OCI-LY3 (cell line): Measurements from ENCODE around the gene SNRPB.

ENCODE experiments used
- EZH2phosphoT487 ChIP-seq: fragments of 200-600 bp; shearing (Covaris generic); IDR thresholded peaks from 2 replicates; pipeline ENCODE4 v1.6.1; 2018; ENCODE audit warnings: antibody characterized with exemption, mixed run types, low read depth
- TF ChIP-seq, protein P1 (sequence below): fragments of 200-600, 300-600 bp; sonication (generic); IDR thresholded peaks from 2 replicates; pipeline ENCODE4 v1.5.1; 2014; ENCODE audit warnings: antibody characterized with exemption, low read length, low read depth

GRCh38 chr20:2480381-2480780 lies 9.8 kb upstream of the SNRPB start:
- TF ChIP-seq, protein P1, sequence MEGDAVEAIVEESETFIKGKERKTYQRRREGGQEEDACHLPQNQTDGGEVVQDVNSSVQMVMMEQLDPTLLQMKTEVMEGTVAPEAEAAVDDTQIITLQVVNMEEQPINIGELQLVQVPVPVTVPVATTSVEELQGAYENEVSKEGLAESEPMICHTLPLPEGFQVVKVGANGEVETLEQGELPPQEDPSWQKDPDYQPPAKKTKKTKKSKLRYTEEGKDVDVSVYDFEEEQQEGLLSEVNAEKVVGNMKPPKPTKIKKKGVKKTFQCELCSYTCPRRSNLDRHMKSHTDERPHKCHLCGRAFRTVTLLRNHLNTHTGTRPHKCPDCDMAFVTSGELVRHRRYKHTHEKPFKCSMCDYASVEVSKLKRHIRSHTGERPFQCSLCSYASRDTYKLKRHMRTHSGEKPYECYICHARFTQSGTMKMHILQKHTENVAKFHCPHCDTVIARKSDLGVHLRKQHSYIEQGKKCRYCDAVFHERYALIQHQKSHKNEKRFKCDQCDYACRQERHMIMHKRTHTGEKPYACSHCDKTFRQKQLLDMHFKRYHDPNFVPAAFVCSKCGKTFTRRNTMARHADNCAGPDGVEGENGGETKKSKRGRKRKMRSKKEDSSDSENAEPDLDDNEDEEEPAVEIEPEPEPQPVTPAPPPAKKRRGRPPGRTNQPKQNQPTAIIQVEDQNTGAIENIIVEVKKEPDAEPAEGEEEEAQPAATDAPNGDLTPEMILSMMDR = no peak
- no peak for TF ChIP-seq EZH2phosphoT487
